ENCODE data around the gene MAML3.

MAML3 gene

DNA sequence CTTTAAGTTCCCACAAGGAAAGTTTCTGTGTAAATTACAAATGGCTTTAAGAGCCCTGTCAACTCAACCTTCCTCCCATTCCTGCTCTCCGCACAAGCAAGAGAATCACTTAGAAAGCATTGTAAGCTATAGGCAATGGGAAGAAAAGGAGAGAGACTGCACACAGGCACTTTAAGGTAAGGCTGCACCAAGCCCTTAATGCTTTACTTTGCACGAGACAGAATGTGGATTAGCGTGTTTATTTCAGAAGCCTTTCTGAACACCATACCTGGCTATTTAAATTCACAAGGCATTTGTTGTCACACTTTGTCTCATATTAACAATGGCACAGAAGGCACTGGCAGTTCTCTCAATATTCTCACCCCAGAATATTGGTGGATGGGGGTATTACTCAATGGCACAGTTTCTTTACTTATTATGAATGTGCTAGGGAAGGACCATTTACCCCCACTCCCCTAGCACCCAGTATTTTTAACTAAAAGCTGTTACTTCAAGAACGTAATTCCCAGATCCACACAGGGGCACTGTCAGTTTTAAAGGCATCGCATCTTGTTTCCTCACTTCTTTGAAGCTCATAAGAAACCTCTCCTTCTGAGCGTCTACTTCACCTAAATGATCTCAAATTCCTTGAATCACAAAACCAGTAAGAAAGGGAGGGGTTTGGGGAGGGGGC, 150.0 kb downstream of the MAML3 start:
- no peak for DNase-seq (ENCODE audit: insufficient read length, low spot score)
- no peak for FAIRE-seq
- TF ChIP-seq, protein P1, sequence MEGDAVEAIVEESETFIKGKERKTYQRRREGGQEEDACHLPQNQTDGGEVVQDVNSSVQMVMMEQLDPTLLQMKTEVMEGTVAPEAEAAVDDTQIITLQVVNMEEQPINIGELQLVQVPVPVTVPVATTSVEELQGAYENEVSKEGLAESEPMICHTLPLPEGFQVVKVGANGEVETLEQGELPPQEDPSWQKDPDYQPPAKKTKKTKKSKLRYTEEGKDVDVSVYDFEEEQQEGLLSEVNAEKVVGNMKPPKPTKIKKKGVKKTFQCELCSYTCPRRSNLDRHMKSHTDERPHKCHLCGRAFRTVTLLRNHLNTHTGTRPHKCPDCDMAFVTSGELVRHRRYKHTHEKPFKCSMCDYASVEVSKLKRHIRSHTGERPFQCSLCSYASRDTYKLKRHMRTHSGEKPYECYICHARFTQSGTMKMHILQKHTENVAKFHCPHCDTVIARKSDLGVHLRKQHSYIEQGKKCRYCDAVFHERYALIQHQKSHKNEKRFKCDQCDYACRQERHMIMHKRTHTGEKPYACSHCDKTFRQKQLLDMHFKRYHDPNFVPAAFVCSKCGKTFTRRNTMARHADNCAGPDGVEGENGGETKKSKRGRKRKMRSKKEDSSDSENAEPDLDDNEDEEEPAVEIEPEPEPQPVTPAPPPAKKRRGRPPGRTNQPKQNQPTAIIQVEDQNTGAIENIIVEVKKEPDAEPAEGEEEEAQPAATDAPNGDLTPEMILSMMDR (IDR thresholded peaks at IDR 0.05; ENCODE audit: insufficient read depth, missing control alignments), result no peak

DNA sequence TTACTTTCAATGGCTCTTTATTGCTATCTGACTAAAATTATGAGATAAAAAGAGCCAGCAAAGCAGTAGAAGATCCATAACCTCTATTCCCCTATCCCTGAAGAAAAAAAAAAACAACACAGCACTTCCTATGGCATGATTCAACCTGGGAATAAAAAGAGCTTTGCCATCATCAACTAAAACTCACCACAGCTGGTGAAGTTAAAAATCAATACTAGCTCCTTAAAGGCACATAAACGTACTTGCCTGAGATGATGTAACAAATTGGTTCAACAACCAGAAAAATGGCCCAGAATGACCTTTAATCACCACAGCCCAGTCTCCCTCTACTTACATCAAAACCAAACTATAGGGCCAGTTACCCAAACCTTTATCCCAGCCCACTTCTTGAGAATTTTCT, 153.8 kb downstream of the MAML3 start:
- FAIRE-seq, result no peak
- TF ChIP-seq, protein P1 (IDR thresholded peaks at IDR 0.05; ENCODE audit: insufficient read depth, missing control alignments), result no peak

DNA sequence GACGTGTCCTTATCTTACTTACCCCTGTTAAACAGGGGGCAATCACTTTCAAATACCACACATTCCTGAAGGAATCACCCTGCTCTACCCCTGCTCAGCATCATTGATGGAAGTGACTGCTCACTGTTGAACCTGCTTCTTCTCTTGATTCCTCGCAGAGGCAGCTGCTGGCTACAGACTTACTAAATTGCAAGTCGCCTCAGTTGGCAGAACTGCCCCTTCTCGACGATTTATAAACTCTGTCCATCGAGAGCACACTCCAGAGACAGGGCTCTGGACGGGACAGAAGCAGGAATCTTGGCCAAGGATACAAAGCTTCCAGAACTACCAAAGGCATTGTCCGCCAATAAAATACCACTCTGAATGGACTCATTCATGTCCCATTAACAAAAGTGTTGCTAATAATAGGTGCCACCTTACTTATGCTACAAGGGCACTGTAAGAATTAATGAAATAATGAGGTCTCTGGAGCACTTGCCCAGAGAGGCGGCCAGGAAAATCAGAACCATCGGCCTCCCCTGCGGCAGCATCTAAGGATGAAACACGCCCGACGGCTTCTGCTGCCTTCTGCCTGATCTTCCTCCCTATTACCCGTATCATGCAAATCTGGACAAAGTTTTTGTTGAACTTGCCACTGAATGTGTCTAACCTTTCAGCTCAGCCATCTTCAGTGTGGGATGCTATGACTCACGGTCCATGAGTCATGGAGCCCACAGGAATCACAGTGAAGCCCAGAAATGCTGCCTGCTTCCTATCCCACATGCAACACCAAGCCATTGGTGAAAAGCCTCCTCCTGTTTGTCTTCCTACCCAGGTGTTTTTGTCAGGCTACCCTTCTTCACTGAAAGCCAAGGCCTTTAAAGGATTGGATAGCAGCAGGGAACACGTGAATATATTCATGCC, 164.9 kb downstream of the MAML3 start:
- no peak for DNase-seq (ENCODE audit: insufficient read length, low spot score)
- FAIRE-seq, result no peak
- TF ChIP-seq, protein P1 (IDR thresholded peaks at IDR 0.05; ENCODE audit: insufficient read depth, missing control alignments), result no peak

More for the DNA sequence above, 153.8 kb downstream of the MAML3 start:
- DNase-seq (ENCODE audit: insufficient read length, low spot score), result no peak

DNA sequence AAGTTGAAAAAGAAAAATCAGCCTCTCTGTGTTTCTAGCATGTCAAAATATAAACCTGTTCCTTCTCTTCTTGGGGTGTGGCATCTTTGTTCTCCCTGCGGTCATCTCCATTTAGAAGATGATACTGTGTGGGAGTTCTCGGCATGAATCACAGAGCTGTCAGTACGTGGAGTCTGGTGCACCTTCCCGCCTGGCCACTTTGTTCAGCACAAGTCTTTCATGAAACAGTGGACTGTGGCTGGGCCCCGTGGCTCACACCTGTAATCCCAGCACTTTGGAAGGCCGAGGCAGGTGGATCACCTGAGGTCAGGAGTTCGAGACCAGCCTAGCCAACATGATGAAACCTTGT, 166.5 kb downstream of the MAML3 start:
- no peak for DNase-seq (ENCODE audit: insufficient read length, low spot score)
- no peak for FAIRE-seq
- TF ChIP-seq, protein P1 (IDR thresholded peaks at IDR 0.05; ENCODE audit: insufficient read depth, missing control alignments), result no peak

DNA sequence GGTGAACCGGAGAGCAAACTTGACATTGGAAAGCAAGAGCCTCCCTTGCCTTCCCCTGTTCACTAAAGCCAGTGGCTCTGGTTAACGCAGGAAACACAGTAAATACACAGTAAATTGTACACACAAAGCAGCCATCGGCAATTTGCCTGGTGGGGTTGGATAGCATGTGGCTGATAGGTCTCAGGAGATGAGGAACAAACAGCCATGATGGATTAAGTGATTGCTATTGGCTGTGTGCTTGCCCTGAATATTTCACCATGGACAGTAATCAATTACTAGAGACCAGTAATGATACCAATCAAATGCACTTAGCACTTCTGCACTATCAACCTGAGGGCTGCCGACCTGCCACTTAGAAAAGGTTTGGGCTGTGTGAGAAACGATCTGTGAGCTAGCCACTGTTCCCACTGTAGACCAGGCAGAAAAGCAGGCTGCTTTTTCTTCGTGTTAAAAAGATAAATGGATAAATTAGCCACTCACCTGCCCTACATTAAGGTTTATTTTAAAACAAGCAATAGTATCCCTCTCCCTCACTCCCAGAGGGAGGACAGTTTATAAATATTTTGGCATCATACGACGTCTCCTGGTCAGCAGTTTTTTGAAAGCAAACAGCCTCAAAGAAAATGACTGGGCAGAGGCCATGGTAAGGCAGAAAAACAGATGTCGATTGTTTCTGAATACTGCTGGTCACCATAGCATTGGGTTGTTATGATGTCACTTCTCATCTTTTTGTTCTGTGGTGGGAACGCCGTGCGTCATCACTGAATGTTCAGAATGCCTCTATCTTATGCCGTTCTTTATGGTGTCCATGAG, 167.1 kb downstream of the MAML3 start:
- TF ChIP-seq, protein P1 (IDR thresholded peaks at IDR 0.05; ENCODE audit: insufficient read depth, missing control alignments), result no peak
- no peak for DNase-seq (ENCODE audit: insufficient read length, low spot score)
- no peak for FAIRE-seq

DNA sequence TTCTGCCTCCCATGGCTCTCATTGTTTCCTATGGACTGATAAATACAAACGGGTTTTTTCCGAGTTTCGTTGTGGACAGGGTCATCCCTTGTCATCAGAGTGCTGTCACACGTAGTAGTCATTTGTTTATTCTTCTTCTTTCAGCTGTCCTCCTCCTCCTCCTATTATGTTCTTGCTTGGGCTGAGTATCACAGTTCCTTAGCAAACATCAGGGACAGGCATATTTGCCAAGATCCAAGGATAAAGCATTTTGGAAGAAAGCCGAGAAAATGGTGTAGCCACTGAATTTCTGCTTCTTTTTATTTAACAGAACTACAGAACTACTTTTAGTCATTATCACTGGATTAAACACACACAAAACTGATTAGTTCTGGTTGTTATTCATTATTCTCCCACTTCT, 167.9 kb downstream of the MAML3 start:
- no peak for FAIRE-seq
- TF ChIP-seq, protein P1 (IDR thresholded peaks at IDR 0.05; ENCODE audit: insufficient read depth, missing control alignments), result no peak

More for the DNA sequence above, 167.9 kb downstream of the MAML3 start:
- DNase-seq (ENCODE audit: insufficient read length, low spot score), result no peak
